ENCODE measurements around the gene CEMIP. TPM values are rescaled to one million over a fixed set of nuclear protein-coding genes. Genes with fewer than 3 reads are reported as not detected.

Gene CEMIP
- total RNA-seq, 1 experiment from 2014 or later = 0.07 TPM

GRCh38 chr15:80866936-80867335 lies 87.8 kb downstream of the CEMIP start:
- Mint-ChIP-seq H3K36me3 (ENCODE audit: insufficient read depth, unreplicated experiment) (no peaks in the 10 kb centered on the region), H3K27ac (ENCODE audit: unreplicated experiment) (no peak overlapping the region), H3K4me3 (ENCODE audit: unreplicated experiment) (no peak overlapping the region), H3K4me1 (ENCODE audit: low read depth, unreplicated experiment) (no peaks in the 10 kb centered on the region), H3K27me3 (ENCODE audit: insufficient read depth, unreplicated experiment) (peaks cover 9% of the 10 kb centered on the region), H3K9me3 (ENCODE audit: unreplicated experiment) (no peaks in the 10 kb centered on the region)
- H3K4me1 ChIP-seq = no peaks in the 10 kb centered on the region
- H3K4me3 ChIP-seq (ENCODE audit: low read depth, low read length) = no peak overlapping the region
- intact Hi-C loops (cut with micrococcal nuclease; ENCODE audit: unreplicated experiment) = no loop called here
- no peaks in the 10 kb centered on the region for H3K36me3 ChIP-seq (ENCODE audit: control insufficient read depth, insufficient read depth, low read length)
- ChIA-PET CTCF (no interaction called here), POLR2A (no interaction called here)
- DNase-seq = no peak
- TF ChIP-seq CTCF (IDR thresholded peaks at IDR 0.05; ENCODE audit: insufficient read depth in 1 of 2, low read depth in 1 of 2, low read length in 1 of 2, severe bottlenecking in 1 of 2, unreplicated experiment in 1 of 2) = no peak
- no peaks in the 10 kb centered on the region for H3K9me3 ChIP-seq
- no peaks in the 10 kb centered on the region for H3K27me3 ChIP-seq (replicated peaks; ENCODE audit: control insufficient read depth, insufficient read depth, low read length)
- no TSS peak for BruUV-seq (replicated peaks)

GRCh38 chr15:80870366-80870765 lies 91.2 kb downstream of the CEMIP start:
- no peaks in the 10 kb centered on the region for H3K4me1 Mint-ChIP-seq (ENCODE audit: low read depth, unreplicated experiment)
- no peak for TF ChIP-seq CTCF (IDR thresholded peaks at IDR 0.05; ENCODE audit: insufficient read depth in 1 of 2, low read depth in 1 of 2, low read length in 1 of 2, severe bottlenecking in 1 of 2, unreplicated experiment in 1 of 2)

GRCh38 chr15:80870893-80871292 lies 91.7 kb downstream of the CEMIP start:
- Mint-ChIP-seq H3K9me3 (ENCODE audit: unreplicated experiment) (no peaks in the 10 kb centered on the region), H3K4me1 (ENCODE audit: low read depth, unreplicated experiment) (no peaks in the 10 kb centered on the region), H3K27ac (ENCODE audit: unreplicated experiment) (no peak overlapping the region), H3K27me3 (ENCODE audit: insufficient read depth, unreplicated experiment) (peaks cover 5% of the 10 kb centered on the region), H3K4me3 (ENCODE audit: unreplicated experiment) (no peak overlapping the region), H3K36me3 (ENCODE audit: insufficient read depth, unreplicated experiment) (no peaks in the 10 kb centered on the region)
- Histone ChIP-seq H3K4me1 (no peaks in the 10 kb centered on the region), H3K36me3 (ENCODE audit: control insufficient read depth, insufficient read depth, low read length) (no peaks in the 10 kb centered on the region), H3K9me3 (no peaks in the 10 kb centered on the region), H3K4me3 (ENCODE audit: low read depth, low read length) (no peak overlapping the region), H3K27me3 (replicated peaks; ENCODE audit: control insufficient read depth, insufficient read depth, low read length) (no peaks in the 10 kb centered on the region)
- DNase-seq = no peak
- TF ChIP-seq CTCF (IDR thresholded peaks at IDR 0.05; ENCODE audit: insufficient read depth in 1 of 2, low read depth in 1 of 2, low read length in 1 of 2, severe bottlenecking in 1 of 2, unreplicated experiment in 1 of 2) = no peak
- CTCF ChIA-PET = no interaction called here
- POLR2A ChIA-PET = no interaction called here
- intact Hi-C loops (cut with micrococcal nuclease; ENCODE audit: unreplicated experiment) = no loop called here
- no TSS peak for BruUV-seq (replicated peaks)

More at GRCh38 chr15:80870366-80870765, 91.2 kb downstream of the CEMIP start:
- intact Hi-C loops (cut with micrococcal nuclease; ENCODE audit: unreplicated experiment) = no loop called here
- Mint-ChIP-seq H3K27ac (ENCODE audit: unreplicated experiment) (no peak overlapping the region), H3K9me3 (ENCODE audit: unreplicated experiment) (no peaks in the 10 kb centered on the region), H3K27me3 (ENCODE audit: insufficient read depth, unreplicated experiment) (peaks cover under 1% of the 10 kb centered on the region), H3K36me3 (ENCODE audit: insufficient read depth, unreplicated experiment) (no peaks in the 10 kb centered on the region), H3K4me3 (ENCODE audit: unreplicated experiment) (no peak overlapping the region)
- no peaks in the 10 kb centered on the region for H3K4me1 ChIP-seq
- no TSS peak for BruUV-seq (replicated peaks)
- CTCF ChIA-PET = no interaction called here
- H3K4me3 ChIP-seq (ENCODE audit: low read depth, low read length) = no peak overlapping the region
- POLR2A ChIA-PET = no interaction called here
- H3K9me3 ChIP-seq = no peaks in the 10 kb centered on the region
- no peaks in the 10 kb centered on the region for H3K36me3 ChIP-seq (ENCODE audit: control insufficient read depth, insufficient read depth, low read length)
- DNase-seq = no peak
- no peaks in the 10 kb centered on the region for H3K27me3 ChIP-seq (replicated peaks; ENCODE audit: control insufficient read depth, insufficient read depth, low read length)
